Endothelial cell of umbilical vein (primary cell): Measurements from ENCODE around the gene GBE1.

ENCODE experiments used
- CTCF ChIP-seq, 2 donors: IDR thresholded peaks; 1 replicate in 1 of 2; 2 replicates in 1 of 2; pipeline ENCODE4 v1.5.1; 2011; ENCODE audit warnings: low read length in 2 of 2, mild to moderate bottlenecking in 2 of 2, moderate library complexity in 2 of 2, control low read depth in 1 of 2, inconsistent platforms in 1 of 2, low read depth in 1 of 2; ENCODE audit not compliant: insufficient read depth in 1 of 2; ENCODE audit errors: extremely low read depth in 1 of 2
- EZH2 ChIP-seq: IDR thresholded peaks from 2 replicates; pipeline ENCODE4 v1.6.1; 2012; ENCODE audit warnings: borderline replicate concordance, low read depth, mild to moderate bottlenecking, moderate library complexity, low read length, inconsistent platforms; ENCODE audit not compliant: severe bottlenecking
- POLR2A ChIP-seq: IDR thresholded peaks from 2 replicates; pipeline ENCODE4 v1.6.1; 2012; ENCODE audit warnings: low read depth, mild to moderate bottlenecking, control low read depth, low read length
- POLR2AphosphoS5 ChIP-seq: IDR thresholded peaks from 2 replicates; pipeline ENCODE4 v1.6.1; 2012; ENCODE audit warnings: low read depth, mild to moderate bottlenecking, control low read depth, low read length, moderate library complexity; ENCODE audit not compliant: insufficient read depth

- no peak for TF ChIP-seq POLR2A
- no peak for TF ChIP-seq CTCF (IDR thresholded peaks at IDR 0.05; ENCODE audit: extremely low read depth in 1 of 2, insufficient read depth in 1 of 2, low read depth in 1 of 2, low read length in 2 of 2)
- TF ChIP-seq POLR2AphosphoS5 = no peak
- TF ChIP-seq EZH2 = no peak
Measured at GRCh38 chr3:81485444-81485865, 276.0 kb downstream of the GBE1 start.
